Ureter (tissue), 1 donor: ENCODE measurements around the gene CD79A. TPM values are rescaled to one million over a fixed set of nuclear protein-coding genes. Genes with fewer than 3 reads are reported as not detected.

ENCODE experiments used
- total RNA-seq: library from RNA; stranded (reverse); gene quantifications from one replicate; pipeline ENCODE4 v1.2.4, GENCODE V29; 2023
- donor health status: DM: yes; HTN: yes; CAD: no.

CD79A gene
- total RNA-seq, 1 donor from 2014 or later = 3.7 TPM

Other genes starting within 250 kb of the CD79A start
- 0.36 TPM for gene CEACAM7, start 189.0 kb upstream of the CD79A start, total RNA-seq
- gene CEACAM5, start 168.7 kb upstream of the CD79A start, total RNA-seq = 0.36 TPM
- 0.86 TPM for gene CEACAM6, start 121.7 kb upstream of the CD79A start, total RNA-seq
- gene CEACAM3, start 80.7 kb upstream of the CD79A start, total RNA-seq = not detected
- not detected for gene LYPD4, start 32.6 kb upstream of the CD79A start, total RNA-seq
- gene DMRTC2, start 32.2 kb upstream of the CD79A start, total RNA-seq = not detected
- 1,844 TPM for gene RPS19, start 17.0 kb upstream of the CD79A start, total RNA-seq
- gene ARHGEF1, start 5.9 kb downstream of the CD79A start, total RNA-seq = 120 TPM
- gene ERFL, start 51.2 kb downstream of the CD79A start, total RNA-seq = 0.36 TPM
- 87.1 TPM for gene RABAC1, start 82.0 kb downstream of the CD79A start, total RNA-seq
- 0.52 TPM for gene ATP1A3, start 117.0 kb downstream of the CD79A start, total RNA-seq
- gene GRIK5, start 192.9 kb downstream of the CD79A start, total RNA-seq = 6.9 TPM
- 18.7 TPM for gene ZNF574, start 198.9 kb downstream of the CD79A start, total RNA-seq